ENCODE measurements around the gene CSNK1G2. TPM values are rescaled to one million over a fixed set of nuclear protein-coding genes. Genes with fewer than 3 reads are reported as not detected.

Gene CSNK1G2
- total RNA-seq: 27.9 TPM
- long read RNA-seq, transcript CSNK1G2-201 (12 exons, 2,918 nt): major isoform, 24 of 37 reads
- long read RNA-seq, partial matches to known transcripts: 3 of 37 reads
- long read RNA-seq, other reads (novel, unspliced or antisense): 10 of 37 reads

- DNase-seq (peak; percentile 47), ATAC-seq (peak; percentile 0)
- intact Hi-C loops (cut with micrococcal nuclease): no loop called here
Measured at GRCh38 chr19:1941146-1942077, at the start of gene CSNK1G2. CSNK1G2 (plus strand) TSS chr19:1941172; CDS start chr19:1969773, 28,601 bp downstream.

- no peak for DNase-seq
- intact Hi-C loops (cut with micrococcal nuclease): no loop called here
- no peak for ATAC-seq
Measured at GRCh38 chr19:1893791-1894190, 47.2 kb upstream of the CSNK1G2 start.

GRCh38 chr19:1896508-1896907 lies 44.5 kb upstream of the CSNK1G2 start:
- intact Hi-C loops (cut with micrococcal nuclease): no loop called here
- ATAC-seq: no peak
- no peak for DNase-seq

GRCh38 chr19:1901940-1902404 lies 39.0 kb upstream of the CSNK1G2 start:
- DNase-seq (peak; percentile 53), ATAC-seq (no peak)
- intact Hi-C loops (cut with micrococcal nuclease): no loop called here

GRCh38 chr19:1902923-1903322 lies 38.0 kb upstream of the CSNK1G2 start:
- DNase-seq: no peak
- intact Hi-C loops (cut with micrococcal nuclease): no loop called here
- no peak for ATAC-seq

GRCh38 chr19:1904860-1905109 lies 36.2 kb upstream of the CSNK1G2 start:
- DNase-seq: no peak
- no peak for ATAC-seq
- intact Hi-C loops (cut with micrococcal nuclease): no loop called here

GRCh38 chr19:1905110-1905862 lies 35.7 kb upstream of the CSNK1G2 start, which contains the start of the genes ADAT3 and SCAMP4:
ADAT3 (plus strand) TSS chr19:1905399; CDS start chr19:1912048, 6,649 bp downstream.
SCAMP4 (plus strand) TSS chr19:1905399; CDS start chr19:1915020, 9,621 bp downstream.
- ATAC-seq (peak; percentile 97), DNase-seq (peak; percentile 100)
- intact Hi-C loops (cut with micrococcal nuclease): no loop called here

GRCh38 chr19:1905863-1906375 lies 35.1 kb upstream of the CSNK1G2 start:
- intact Hi-C loops (cut with micrococcal nuclease): no loop called here
- DNase-seq (no peak), ATAC-seq (no peak)

GRCh38 chr19:1906985-1907562 lies 33.9 kb upstream of the CSNK1G2 start:
- intact Hi-C loops (cut with micrococcal nuclease): no loop called here
- DNase-seq (no peak), ATAC-seq (no peak)

- ATAC-seq (no peak), DNase-seq (no peak)
- intact Hi-C loops (cut with micrococcal nuclease): no loop called here
Measured at GRCh38 chr19:1907563-1908363, 33.2 kb upstream of the CSNK1G2 start.

- ATAC-seq (no peak), DNase-seq (no peak)
- intact Hi-C loops (cut with micrococcal nuclease): no loop called here
Measured at GRCh38 chr19:1908364-1908678, 32.7 kb upstream of the CSNK1G2 start.

- intact Hi-C loops (cut with micrococcal nuclease): no loop called here
- DNase-seq (no peak), ATAC-seq (no peak)
Measured at GRCh38 chr19:1909761-1910080, 31.3 kb upstream of the CSNK1G2 start.

GRCh38 chr19:1910177-1910576 lies 30.8 kb upstream of the CSNK1G2 start:
- ATAC-seq: no peak
- intact Hi-C loops (cut with micrococcal nuclease): no loop called here
- no peak for DNase-seq

- DNase-seq (no peak), ATAC-seq (no peak)
- intact Hi-C loops (cut with micrococcal nuclease): no loop called here
Measured at GRCh38 chr19:1911098-1911497, 29.9 kb upstream of the CSNK1G2 start.

- DNase-seq (no peak), ATAC-seq (no peak)
- intact Hi-C loops (cut with micrococcal nuclease): no loop called here
Measured at GRCh38 chr19:1911995-1912394, 29.0 kb upstream of the CSNK1G2 start.

GRCh38 chr19:1912760-1913505 lies 28.0 kb upstream of the CSNK1G2 start:
- intact Hi-C loops (cut with micrococcal nuclease): no loop called here
- no peak for DNase-seq
- no peak for ATAC-seq

GRCh38 chr19:1913781-1914577 lies 27.0 kb upstream of the CSNK1G2 start:
- ATAC-seq (no peak), DNase-seq (no peak)
- intact Hi-C loops (cut with micrococcal nuclease): no loop called here

Measured in left ventricle myocardium superior (tissue), 1 donor.